ENCODE results near the gene KDM5C. TPM values are rescaled to one million over a fixed set of nuclear protein-coding genes. Genes with fewer than 3 reads are reported as not detected.

The KDM5C gene
- total and polyA plus RNA-seq, 9 of the 15 experiments (the other 6 are each of a cell fraction or from before 2014, with no cell fraction given), result 0.62 to 136 (median 52.4) TPM

- TF ChIP-seq ATF1 (CRISPR knock-in tag; IDR thresholded peaks at IDR 0.05) (no peak), ATF1 (tag; IDR thresholded peaks at IDR 0.05) (no peak), NCOA6 (IDR thresholded peaks at IDR 0.05) (no peak), CBFA2T3 (IDR thresholded peaks at IDR 0.05) (peak; percentile 14; the same call in 1 of the 2 replicates), BACH1 (tag; IDR thresholded peaks at IDR 0.05) (peak; percentile 55; the same call in 1 of the 2 replicates), ELF1 (tag; IDR thresholded peaks at IDR 0.05) (no peak), NCOR1 (IDR thresholded peaks at IDR 0.05) (no peak), BHLHE40 (IDR thresholded peaks at IDR 0.05; ENCODE audit: low read length) (peak; percentile 76), ARID1B (IDR thresholded peaks at IDR 0.05) (peak; percentile 53), KAT2B (IDR thresholded peaks at IDR 0.05; ENCODE audit: low read depth, low read length) (no peak), KLF13 (tag; IDR thresholded peaks at IDR 0.05; ENCODE audit: borderline replicate concordance, low read depth) (no peak), PRPF4 (IDR thresholded peaks at IDR 0.05; ENCODE audit: insufficient read depth, low read depth, low read length, poor library complexity, severe bottlenecking) (no peak), ZBTB12 (CRISPR knock-in tag; IDR thresholded peaks at IDR 0.05) (no peak), ZEB2 (IDR thresholded peaks at IDR 0.05) (peak; percentile 67), ARHGAP35 (IDR thresholded peaks at IDR 0.05; ENCODE audit: partially characterized antibody) (no peak), ZNF354B (CRISPR knock-in tag; IDR thresholded peaks at IDR 0.05) (no peak), ATF7 (IDR thresholded peaks at IDR 0.05) (peak; percentile 41; the same call in 1 of the 2 replicates), SMC3 (conservative IDR thresholded peaks at IDR 0.05; ENCODE audit: insufficient read depth, low read depth, low read length) (no peak), TAF1 (IDR thresholded peaks at IDR 0.05; ENCODE audit: control insufficient read depth, extremely low read depth, insufficient read depth, low read length, severe bottlenecking) (peak; percentile 29), JUND (IDR thresholded peaks at IDR 0.05; ENCODE audit: borderline replicate concordance, low read depth, low read length) (peak; percentile 89), JUND (tag; IDR thresholded peaks at IDR 0.05; ENCODE audit: borderline replicate concordance, low read depth, low read length) (peak; percentile 41; the same call in 1 of the 3 replicates), FOS (IDR thresholded peaks at IDR 0.05; ENCODE audit: extremely low read depth, insufficient read length) (no peak), FOXM1 (IDR thresholded peaks at IDR 0.05; ENCODE audit: low read depth) (no peak), FOXM1 (CRISPR knock-in tag; IDR thresholded peaks at IDR 0.05; ENCODE audit: low read depth) (no peak), MYNN (IDR thresholded peaks at IDR 0.05) (0 out of 2 replicates have a peak, but pooled peaks have one; percentile 28), MYNN (CRISPR knock-in tag; IDR thresholded peaks at IDR 0.05) (no peak)
- TF ChIP-seq, protein P1, sequence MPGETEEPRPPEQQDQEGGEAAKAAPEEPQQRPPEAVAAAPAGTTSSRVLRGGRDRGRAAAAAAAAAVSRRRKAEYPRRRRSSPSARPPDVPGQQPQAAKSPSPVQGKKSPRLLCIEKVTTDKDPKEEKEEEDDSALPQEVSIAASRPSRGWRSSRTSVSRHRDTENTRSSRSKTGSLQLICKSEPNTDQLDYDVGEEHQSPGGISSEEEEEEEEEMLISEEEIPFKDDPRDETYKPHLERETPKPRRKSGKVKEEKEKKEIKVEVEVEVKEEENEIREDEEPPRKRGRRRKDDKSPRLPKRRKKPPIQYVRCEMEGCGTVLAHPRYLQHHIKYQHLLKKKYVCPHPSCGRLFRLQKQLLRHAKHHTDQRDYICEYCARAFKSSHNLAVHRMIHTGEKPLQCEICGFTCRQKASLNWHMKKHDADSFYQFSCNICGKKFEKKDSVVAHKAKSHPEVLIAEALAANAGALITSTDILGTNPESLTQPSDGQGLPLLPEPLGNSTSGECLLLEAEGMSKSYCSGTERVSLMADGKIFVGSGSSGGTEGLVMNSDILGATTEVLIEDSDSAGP (CRISPR knock-in tag; IDR thresholded peaks at IDR 0.05), result peak; percentile 61
- TF ChIP-seq, protein P2, sequence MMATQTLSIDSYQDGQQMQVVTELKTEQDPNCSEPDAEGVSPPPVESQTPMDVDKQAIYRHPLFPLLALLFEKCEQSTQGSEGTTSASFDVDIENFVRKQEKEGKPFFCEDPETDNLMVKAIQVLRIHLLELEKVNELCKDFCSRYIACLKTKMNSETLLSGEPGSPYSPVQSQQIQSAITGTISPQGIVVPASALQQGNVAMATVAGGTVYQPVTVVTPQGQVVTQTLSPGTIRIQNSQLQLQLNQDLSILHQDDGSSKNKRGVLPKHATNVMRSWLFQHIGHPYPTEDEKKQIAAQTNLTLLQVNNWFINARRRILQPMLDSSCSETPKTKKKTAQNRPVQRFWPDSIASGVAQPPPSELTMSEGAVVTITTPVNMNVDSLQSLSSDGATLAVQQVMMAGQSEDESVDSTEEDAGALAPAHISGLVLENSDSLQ (IDR thresholded peaks at IDR 0.05), result peak; percentile 85
- TF ChIP-seq, protein P3, sequence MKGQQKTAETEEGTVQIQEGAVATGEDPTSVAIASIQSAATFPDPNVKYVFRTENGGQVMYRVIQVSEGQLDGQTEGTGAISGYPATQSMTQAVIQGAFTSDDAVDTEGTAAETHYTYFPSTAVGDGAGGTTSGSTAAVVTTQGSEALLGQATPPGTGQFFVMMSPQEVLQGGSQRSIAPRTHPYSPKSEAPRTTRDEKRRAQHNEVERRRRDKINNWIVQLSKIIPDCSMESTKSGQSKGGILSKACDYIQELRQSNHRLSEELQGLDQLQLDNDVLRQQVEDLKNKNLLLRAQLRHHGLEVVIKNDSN (CRISPR knock-in tag; IDR thresholded peaks at IDR 0.05), result peak; percentile 32; the same call in 1 of the 2 replicates
Observed at GRCh38 chrX:53263597-53264094, 38.6 kb upstream of the KDM5C start (continued).
